ENCODE results near the gene WNK2.
"Not testable (repeated sequence)": the region's sequence is repeated elsewhere in the genome, so short reads cannot be mapped to it uniquely, and the experiment has no call there.

Gene WNK2

GRCh38 chr9:93183663-93184431, at the start of gene WNK2:
WNK2 (plus strand) TSS chr9:93184139; CDS start chr9:93184930, 791 bp downstream.
- DNase-seq (ENCODE audit: low read depth in 2 of 2), result peak in 1 of 2 donors; percentile 22

GRCh38 chr9:93134740-93135444, 49.0 kb upstream of the WNK2 start:
- no peak for DNase-seq (ENCODE audit: low read depth in 2 of 2)

DNA sequence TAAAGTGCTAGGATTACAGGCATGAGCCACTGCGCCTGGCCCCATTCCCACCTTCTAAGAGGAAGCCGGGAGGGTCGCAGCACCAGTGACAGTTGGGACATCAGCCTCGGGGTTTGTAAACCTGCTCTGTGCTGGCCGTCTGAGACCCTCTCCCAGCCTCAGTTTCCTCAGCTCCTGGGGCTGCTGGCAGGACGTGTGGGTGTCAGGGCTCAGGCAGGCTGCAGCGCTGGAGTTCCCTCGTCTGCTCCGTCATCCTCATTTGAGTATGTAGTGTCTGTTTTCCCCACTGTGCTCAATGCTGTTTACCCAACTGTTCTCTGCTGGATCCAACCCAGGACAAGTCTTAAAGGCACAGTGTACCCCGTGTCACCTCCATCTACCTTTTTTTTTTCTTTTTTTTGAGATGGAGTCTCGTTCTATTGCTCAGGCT, 47.9 kb upstream of the WNK2 start:
- no peak for DNase-seq (ENCODE audit: low read depth in 2 of 2)

GRCh38 chr9:93137362-93137761, 46.6 kb upstream of the WNK2 start:
- DNase-seq (ENCODE audit: low read depth in 2 of 2), result no peak

DNA sequence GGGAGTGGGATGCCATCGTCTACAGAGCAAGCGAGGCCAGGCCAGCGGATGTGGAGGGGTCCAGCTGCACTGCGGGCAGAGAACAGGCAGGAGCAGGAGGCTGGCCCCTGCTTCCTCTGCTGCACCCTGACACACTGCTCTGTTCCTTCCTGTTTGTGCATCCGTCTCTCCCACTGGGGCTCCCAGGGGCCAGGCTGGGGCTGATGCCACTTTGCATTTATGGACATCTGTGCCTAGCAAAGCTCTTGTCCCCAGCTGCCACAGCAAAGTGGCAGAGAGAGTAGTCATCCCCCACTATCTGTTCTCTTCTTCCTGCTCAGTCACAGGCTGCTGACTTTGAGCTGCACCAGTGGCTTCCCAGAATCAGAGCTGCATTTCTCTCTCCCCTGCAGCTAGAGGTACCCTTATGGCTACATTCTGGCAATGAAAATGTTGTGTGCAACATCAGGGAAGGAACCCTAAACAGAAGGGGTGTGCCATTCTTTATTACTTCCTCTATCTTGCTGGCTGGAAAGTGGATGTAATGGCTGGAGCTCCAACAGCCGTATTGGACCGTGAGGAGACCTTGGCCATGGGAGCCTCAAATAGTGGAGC, 45.7 kb upstream of the WNK2 start:
- no peak for DNase-seq (ENCODE audit: low read depth in 2 of 2)

DNA sequence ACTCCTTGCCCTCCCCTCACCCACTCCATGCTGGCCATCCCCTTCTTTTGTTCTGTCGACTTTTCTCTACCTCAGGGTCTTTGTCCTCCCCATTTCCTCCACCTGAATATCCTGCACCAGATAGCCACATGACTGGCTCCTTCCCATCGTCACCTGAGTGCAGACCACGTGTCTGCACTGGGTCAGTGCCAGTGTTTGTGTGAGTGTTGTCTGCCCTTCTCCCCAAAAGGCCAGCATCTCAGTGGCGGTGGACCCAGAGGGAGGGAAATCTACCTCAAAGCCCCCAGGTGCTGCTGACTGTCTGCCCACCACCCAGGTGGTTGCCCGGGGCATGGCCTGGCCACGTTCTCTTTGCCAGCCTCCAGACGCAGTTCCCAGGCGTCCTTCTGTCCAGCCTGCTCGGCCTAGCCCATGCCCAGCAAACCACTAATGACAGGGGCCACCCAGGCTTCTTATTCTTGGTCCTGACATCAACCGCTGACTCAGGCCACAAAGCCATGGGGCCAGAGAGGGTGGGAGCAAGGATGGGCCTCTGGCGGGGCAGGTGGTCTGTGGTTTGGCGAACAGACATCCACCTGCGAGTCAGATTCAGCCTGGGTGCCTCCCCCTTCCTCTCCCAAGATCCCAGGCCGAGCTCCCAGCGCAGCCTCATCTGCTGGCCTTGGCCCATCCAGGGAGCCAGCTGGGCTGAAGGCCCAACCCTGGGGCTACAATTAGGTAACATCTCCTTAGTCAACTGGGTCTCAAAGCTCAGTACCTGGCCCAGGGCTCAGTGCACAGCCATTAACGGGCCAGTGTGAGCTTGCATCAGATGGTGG, 44.4 kb upstream of the WNK2 start:
- no peak for DNase-seq (ENCODE audit: low read depth in 2 of 2)

GRCh38 chr9:93141771-93142483, 42.0 kb upstream of the WNK2 start:
- no peak for DNase-seq (ENCODE audit: low read depth in 2 of 2)

DNA sequence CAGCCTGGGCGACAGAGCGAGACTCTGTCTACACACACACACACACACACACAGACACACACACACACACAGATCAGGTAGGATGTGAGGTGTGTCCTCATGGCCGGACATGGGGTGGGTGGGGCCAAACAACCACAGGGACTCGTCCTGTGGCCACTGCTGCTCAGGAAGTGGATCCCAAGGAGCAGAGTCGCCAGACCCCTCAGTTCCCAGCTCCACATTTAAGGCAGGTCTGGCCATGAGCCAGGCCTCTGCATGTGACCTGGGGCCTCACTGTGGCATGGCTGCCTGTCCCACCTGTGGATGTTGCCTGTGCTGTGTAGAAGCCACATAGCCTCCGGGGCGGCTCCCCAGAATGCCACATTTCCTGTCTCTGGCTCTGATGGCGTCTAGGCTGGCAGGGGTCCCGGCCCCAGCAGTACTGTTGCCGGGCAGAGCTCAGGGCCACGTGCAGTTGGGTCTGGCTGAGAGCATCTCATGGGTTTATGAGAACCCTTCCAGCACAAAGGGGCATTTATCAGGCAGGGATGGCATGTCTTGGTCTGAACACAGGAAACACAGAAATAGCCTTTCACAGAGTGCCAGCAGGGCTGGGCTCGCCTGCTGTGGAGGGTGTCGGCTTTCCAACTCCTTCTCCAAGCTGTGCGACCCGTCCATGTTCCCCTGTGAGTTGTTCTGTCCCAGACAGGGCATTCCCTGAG, 40.0 kb upstream of the WNK2 start:
- no peak for DNase-seq (ENCODE audit: low read depth in 2 of 2)

GRCh38 chr9:93146696-93147095, 37.2 kb upstream of the WNK2 start:
- not testable (repeated sequence) for DNase-seq (ENCODE audit: low read depth in 2 of 2)

DNA sequence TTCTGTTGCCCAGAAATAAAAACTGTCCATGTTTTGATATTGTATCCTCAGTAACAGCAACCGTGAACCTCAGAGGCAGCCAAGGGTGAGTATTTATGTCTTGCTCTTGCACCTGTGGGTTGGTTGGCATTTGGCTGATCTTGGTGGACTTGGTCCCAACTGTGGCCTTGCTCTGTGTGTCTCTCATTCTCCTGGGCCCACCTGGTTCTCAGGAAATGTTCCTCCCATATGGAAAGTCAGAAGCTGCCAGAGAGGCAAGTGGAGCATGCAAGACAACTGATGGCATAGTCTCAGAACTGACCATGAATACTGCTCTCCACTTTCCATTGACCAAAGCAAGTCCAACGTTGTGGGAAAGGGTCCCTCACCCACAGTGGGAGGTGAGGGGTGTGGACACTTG, 36.3 kb upstream of the WNK2 start:
- no peak for DNase-seq (ENCODE audit: low read depth in 2 of 2)

GRCh38 chr9:93148721-93149120, 35.2 kb upstream of the WNK2 start:
- no peak for DNase-seq (ENCODE audit: low read depth in 2 of 2)

- DNase-seq (ENCODE audit: low read depth in 2 of 2), result no peak
These were observed 34.6 kb upstream of the WNK2 start for GRCh38 chr9:93149361-93149760.

- DNase-seq (ENCODE audit: low read depth in 2 of 2), result no peak
These were observed 32.7 kb upstream of the WNK2 start for GRCh38 chr9:93151097-93151784.

GRCh38 chr9:93154293-93154903, 29.5 kb upstream of the WNK2 start:
- no peak for DNase-seq (ENCODE audit: low read depth in 2 of 2)

DNA sequence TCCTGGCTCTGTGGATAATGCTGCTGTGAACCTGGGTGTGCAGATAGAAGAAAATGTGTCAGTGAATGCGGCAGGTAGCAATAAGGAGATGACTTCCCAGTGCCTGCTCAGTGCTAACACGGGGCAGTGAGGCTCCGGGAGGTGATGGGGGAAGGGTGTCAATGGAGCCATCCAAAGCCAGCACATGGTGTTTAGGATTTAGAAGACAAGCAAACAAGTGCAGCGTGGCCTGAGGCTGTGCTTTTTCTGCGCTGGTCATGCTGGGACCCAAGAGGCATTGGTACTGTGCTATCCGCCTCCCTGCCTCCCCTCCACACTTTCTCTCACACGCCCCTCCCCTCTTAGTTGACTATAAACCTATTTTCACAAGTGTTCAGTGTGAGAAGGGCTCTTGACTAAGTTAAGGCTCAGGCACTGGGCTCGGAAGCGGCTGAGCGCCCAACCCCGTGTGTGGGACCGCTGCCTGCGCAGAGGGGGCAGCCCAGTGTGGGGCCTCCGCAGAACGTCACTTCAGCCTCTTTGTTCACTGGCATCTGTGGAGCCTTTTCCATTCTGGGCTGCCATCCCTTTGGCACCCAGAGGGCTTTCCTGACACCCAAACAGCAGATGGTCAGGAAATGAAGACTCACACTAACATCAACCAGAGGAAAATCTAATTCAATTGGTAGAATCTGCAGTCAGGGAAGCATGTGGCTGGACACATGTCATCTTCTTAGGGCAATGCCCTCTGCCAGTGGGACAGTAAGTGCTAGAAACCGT, 28.0 kb upstream of the WNK2 start:
- no peak for DNase-seq (ENCODE audit: low read depth in 2 of 2)

- peak in 1 of 2 donors; percentile 30 for DNase-seq (ENCODE audit: low read depth in 2 of 2)
These were observed 27.4 kb upstream of the WNK2 start for GRCh38 chr9:93156475-93157008.

GRCh38 chr9:93159601-93160471, 24.1 kb upstream of the WNK2 start:
- peak; percentile 60 to 70 for DNase-seq (ENCODE audit: low read depth in 2 of 2)
